Measurements from ENCODE around the gene ATF7.

ATF7 gene

DNA sequence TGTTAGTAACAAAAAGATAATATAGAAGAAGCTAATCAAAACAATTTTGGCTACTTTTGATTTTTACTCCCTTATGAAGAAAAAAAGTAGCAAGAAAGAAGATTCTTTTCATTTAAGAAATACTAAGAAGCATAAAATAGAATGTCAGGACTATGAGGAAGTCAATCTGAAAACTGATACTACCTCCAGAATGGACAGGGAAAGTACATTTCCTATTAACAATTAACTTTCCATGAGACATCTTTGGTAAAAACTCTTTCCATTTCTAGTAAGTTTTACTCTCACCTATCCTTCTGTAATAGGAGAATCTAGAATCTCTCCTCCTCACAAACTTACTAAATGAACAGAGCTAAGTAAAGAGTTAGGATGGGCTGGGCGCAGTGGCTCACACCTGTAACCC, 67.6 kb downstream of the ATF7 start:
- H3K79me2 ChIP-seq (ENCODE audit: insufficient read depth, low read length) = no peaks in the 10 kb centered on the region
- TF ChIP-seq EZH2 (IDR thresholded peaks at IDR 0.05; ENCODE audit: borderline replicate concordance, low read depth, low read length, severe bottlenecking) = no peak
- TF ChIP-seq, protein P1, sequence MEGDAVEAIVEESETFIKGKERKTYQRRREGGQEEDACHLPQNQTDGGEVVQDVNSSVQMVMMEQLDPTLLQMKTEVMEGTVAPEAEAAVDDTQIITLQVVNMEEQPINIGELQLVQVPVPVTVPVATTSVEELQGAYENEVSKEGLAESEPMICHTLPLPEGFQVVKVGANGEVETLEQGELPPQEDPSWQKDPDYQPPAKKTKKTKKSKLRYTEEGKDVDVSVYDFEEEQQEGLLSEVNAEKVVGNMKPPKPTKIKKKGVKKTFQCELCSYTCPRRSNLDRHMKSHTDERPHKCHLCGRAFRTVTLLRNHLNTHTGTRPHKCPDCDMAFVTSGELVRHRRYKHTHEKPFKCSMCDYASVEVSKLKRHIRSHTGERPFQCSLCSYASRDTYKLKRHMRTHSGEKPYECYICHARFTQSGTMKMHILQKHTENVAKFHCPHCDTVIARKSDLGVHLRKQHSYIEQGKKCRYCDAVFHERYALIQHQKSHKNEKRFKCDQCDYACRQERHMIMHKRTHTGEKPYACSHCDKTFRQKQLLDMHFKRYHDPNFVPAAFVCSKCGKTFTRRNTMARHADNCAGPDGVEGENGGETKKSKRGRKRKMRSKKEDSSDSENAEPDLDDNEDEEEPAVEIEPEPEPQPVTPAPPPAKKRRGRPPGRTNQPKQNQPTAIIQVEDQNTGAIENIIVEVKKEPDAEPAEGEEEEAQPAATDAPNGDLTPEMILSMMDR (IDR thresholded peaks at IDR 0.05; ENCODE audit: borderline replicate concordance, extremely low read depth, low read length, poor library complexity, severe bottlenecking) = no peak
- no peak overlapping the region for H3K27ac ChIP-seq (ENCODE audit: low read length)

DNA sequence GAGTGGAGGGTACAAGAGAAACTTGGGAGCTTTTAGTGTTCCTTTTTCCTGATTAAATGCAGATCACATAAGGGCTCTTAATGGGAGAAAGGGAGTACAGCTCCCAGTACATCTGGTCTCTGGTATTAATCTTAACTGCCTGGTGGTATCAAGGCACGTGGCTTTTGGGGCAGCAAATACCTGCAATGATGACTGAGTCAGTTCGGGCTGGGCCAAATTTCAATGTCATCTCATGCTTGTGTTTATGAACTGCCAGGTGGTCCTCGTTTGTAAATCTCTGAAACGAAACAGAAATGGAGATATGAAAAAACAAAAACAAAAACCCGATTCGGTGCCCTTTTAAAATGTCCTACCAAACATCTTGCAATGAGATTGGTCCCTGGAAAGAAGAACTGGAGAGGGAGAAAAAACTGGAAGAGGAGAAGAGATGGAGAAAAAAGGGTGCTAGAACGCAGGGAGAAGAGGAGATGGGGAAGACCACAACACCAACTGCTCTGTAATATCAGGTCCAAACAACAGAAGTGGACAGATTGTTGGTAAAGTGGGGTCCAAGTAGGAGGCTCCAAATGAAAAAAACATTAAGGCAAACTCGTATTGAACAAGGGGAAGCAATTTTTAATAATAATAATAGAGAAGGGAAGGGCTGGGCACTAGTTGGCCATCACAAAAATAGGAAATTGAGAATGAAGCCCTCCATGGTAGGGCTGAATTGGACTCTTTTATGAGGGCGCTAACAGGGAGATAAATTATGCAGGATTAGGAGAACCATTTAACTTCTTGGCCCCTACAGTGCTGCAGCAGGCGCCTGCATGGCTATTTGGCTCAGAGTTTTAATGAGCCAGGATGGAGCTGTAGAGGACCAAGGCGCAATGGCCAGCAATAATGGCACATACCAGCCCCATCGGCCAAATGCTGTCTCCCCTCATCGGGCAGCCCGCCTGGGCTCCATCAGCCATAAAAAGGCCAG, 73.5 kb downstream of the ATF7 start:
- TF ChIP-seq EZH2 (IDR thresholded peaks at IDR 0.05; ENCODE audit: borderline replicate concordance, low read depth, low read length, severe bottlenecking) = no peak
- TF ChIP-seq, protein P1 (IDR thresholded peaks at IDR 0.05; ENCODE audit: borderline replicate concordance, extremely low read depth, low read length, poor library complexity, severe bottlenecking) = no peak
- no peaks in the 10 kb centered on the region for H4K20me1 ChIP-seq (ENCODE audit: insufficient read depth, low read length)
- DNase-seq (no peak), ATAC-seq (ENCODE audit: insufficient read depth, low read depth) (no peak)
- no peaks in the 10 kb centered on the region for H3K9me3 ChIP-seq (ENCODE audit: insufficient read depth, low read length, severe bottlenecking)
- H3K79me2 ChIP-seq (ENCODE audit: insufficient read depth, low read length) = no peaks in the 10 kb centered on the region
- H3K9ac ChIP-seq (ENCODE audit: low read depth, low read length) = no peak overlapping the region
- peaks cover 30% of the 10 kb centered on the region for H3K36me3 ChIP-seq (ENCODE audit: insufficient read depth, low read length)
- H3K27ac ChIP-seq (ENCODE audit: low read length) = no peak overlapping the region
- H3K4me3 ChIP-seq (ENCODE audit: low read depth in 1 of 2, low read length in 2 of 2) = no peak overlapping the region
- H3K27me3 ChIP-seq (ENCODE audit: insufficient read depth, low read length, poor library complexity) = no peaks in the 10 kb centered on the region
- H3K4me2 ChIP-seq (ENCODE audit: insufficient read depth, low read length) = no peak overlapping the region
- H3K4me1 ChIP-seq (ENCODE audit: insufficient read depth, low read length) = no peaks in the 10 kb centered on the region
- H2AFZ ChIP-seq (ENCODE audit: low read depth, low read length) = no peak overlapping the region

More for the DNA sequence above, 67.6 kb downstream of the ATF7 start:
- Histone ChIP-seq H4K20me1 (ENCODE audit: insufficient read depth, low read length) (no peaks in the 10 kb centered on the region), H3K27me3 (ENCODE audit: insufficient read depth, low read length, poor library complexity) (no peaks in the 10 kb centered on the region), H2AFZ (ENCODE audit: low read depth, low read length) (no peak overlapping the region), H3K4me3 (ENCODE audit: low read depth in 1 of 2, low read length in 2 of 2) (no peak overlapping the region), H3K4me2 (ENCODE audit: insufficient read depth, low read length) (no peak overlapping the region), H3K4me1 (ENCODE audit: insufficient read depth, low read length) (peaks cover 4% of the 10 kb centered on the region), H3K9ac (ENCODE audit: low read depth, low read length) (no peak overlapping the region), H3K9me3 (ENCODE audit: insufficient read depth, low read length, severe bottlenecking) (no peaks in the 10 kb centered on the region), H3K36me3 (ENCODE audit: insufficient read depth, low read length) (no peaks in the 10 kb centered on the region)
- DNase-seq = no peak
- no peak for ATAC-seq (ENCODE audit: insufficient read depth, low read depth)

DNA sequence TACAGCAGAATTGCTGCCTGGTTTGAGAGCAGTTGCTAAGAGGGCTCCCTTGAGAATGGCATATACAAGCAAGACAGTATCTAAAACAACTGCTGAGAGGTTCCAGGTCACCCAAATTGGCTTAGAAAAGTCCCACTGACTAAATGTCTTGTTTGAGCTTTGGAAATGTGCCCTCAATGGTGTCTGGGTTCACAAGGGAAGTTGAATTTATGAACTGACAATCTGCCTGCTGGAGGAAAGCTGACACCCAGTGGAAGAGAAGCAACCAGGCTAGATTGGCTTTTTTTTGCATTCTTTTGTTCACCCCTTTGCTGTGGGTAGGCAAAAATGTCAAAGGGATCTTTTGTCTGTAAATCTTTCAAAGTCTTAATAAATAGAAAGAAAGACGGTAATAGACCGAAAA, 74.3 kb downstream of the ATF7 start:
- Histone ChIP-seq H3K9ac (ENCODE audit: low read depth, low read length) (no peak overlapping the region), H3K27ac (ENCODE audit: low read length) (no peak overlapping the region), H3K4me3 (ENCODE audit: low read depth in 1 of 2, low read length in 2 of 2) (no peak overlapping the region), H4K20me1 (ENCODE audit: insufficient read depth, low read length) (no peaks in the 10 kb centered on the region), H3K4me1 (ENCODE audit: insufficient read depth, low read length) (no peaks in the 10 kb centered on the region), H3K9me3 (ENCODE audit: insufficient read depth, low read length, severe bottlenecking) (no peaks in the 10 kb centered on the region), H2AFZ (ENCODE audit: low read depth, low read length) (no peak overlapping the region), H3K79me2 (ENCODE audit: insufficient read depth, low read length) (no peaks in the 10 kb centered on the region), H3K36me3 (ENCODE audit: insufficient read depth, low read length) (peaks cover 31% of the 10 kb centered on the region), H3K4me2 (ENCODE audit: insufficient read depth, low read length) (no peak overlapping the region), H3K27me3 (ENCODE audit: insufficient read depth, low read length, poor library complexity) (no peaks in the 10 kb centered on the region)
- ATAC-seq (ENCODE audit: insufficient read depth, low read depth) (no peak), DNase-seq (no peak)
- TF ChIP-seq, protein P1 (IDR thresholded peaks at IDR 0.05; ENCODE audit: borderline replicate concordance, extremely low read depth, low read length, poor library complexity, severe bottlenecking) = no peak
- TF ChIP-seq EZH2 (IDR thresholded peaks at IDR 0.05; ENCODE audit: borderline replicate concordance, low read depth, low read length, severe bottlenecking) = no peak

Measured in DND-41 (cell line).